ENCODE data around the gene FBXO39.

- TF ChIP-seq CTCF (IDR thresholded peaks at IDR 0.05; ENCODE audit: insufficient read depth, low read length, poor library complexity, severe bottlenecking) (no peak), EZH2phosphoT487 (conservative IDR thresholded peaks at IDR 0.05; ENCODE audit: low read length) (no peak)
Observed at GRCh38 chr17:6729531-6729930, 46.5 kb upstream of the FBXO39 start.
